Measurements from ENCODE around the gene KDM4C.
A peak's percentile ranks its signal among the peaks of the same experiment; 100 is the strongest.
"Not testable (repeated sequence)": the region's sequence is repeated elsewhere in the genome, so short reads cannot be mapped to it uniquely, and the experiment has no call there.

The KDM4C gene

GRCh38 chr9:6757456-6758247 is at the start of gene KDM4C:
TSS of gene KDM4C (plus strand) at chr9:6757973. CDS start at chr9:6792989, 35,016 bp downstream.
- peak; percentile 93 for DNase-seq

GRCh38 chr9:6708732-6709131 is 49.0 kb upstream of the KDM4C start:
- no peak for DNase-seq

GRCh38 chr9:6711403-6711802 is 46.4 kb upstream of the KDM4C start:
- DNase-seq, result no peak

GRCh38 chr9:6712041-6712440 is 45.7 kb upstream of the KDM4C start:
- no peak for DNase-seq

GRCh38 chr9:6714176-6714575 is 43.6 kb upstream of the KDM4C start:
- no peak for DNase-seq

GRCh38 chr9:6715153-6715754 is 42.5 kb upstream of the KDM4C start:
- DNase-seq, result not testable (repeated sequence)

- DNase-seq, result peak; percentile 76
These were observed 41.8 kb upstream of the KDM4C start for GRCh38 chr9:6715755-6716643.

- no peak for DNase-seq
These were observed 41.0 kb upstream of the KDM4C start for GRCh38 chr9:6716766-6717165.

- no peak for DNase-seq
These were observed 33.8 kb upstream of the KDM4C start for GRCh38 chr9:6723881-6724420.

- DNase-seq, result no peak
These were observed 24.5 kb upstream of the KDM4C start for GRCh38 chr9:6733257-6733656.

GRCh38 chr9:6733831-6734230 is 23.9 kb upstream of the KDM4C start:
- no peak for DNase-seq

GRCh38 chr9:6735422-6735821 is 22.4 kb upstream of the KDM4C start:
- no peak for DNase-seq

- DNase-seq, result no peak
These were observed 18.6 kb upstream of the KDM4C start for GRCh38 chr9:6739218-6739617.

- not testable (repeated sequence) for DNase-seq
These were observed 8.9 kb upstream of the KDM4C start for GRCh38 chr9:6748861-6749260.

- not testable (repeated sequence) for DNase-seq
These were observed 2.9 kb upstream of the KDM4C start for GRCh38 chr9:6754861-6755260.

GRCh38 chr9:6757132-6757455 is 679 bp upstream of the KDM4C start:
- peak; percentile 78 for DNase-seq

- DNase-seq, result no peak
These were observed 400 bp downstream of the KDM4C start for GRCh38 chr9:6758248-6758497.

- DNase-seq, result peak; percentile 54
These were observed 868 bp downstream of the KDM4C start for GRCh38 chr9:6758498-6759184.

- DNase-seq, result peak; percentile 28
These were observed 1.6 kb downstream of the KDM4C start for GRCh38 chr9:6759185-6759977.

GRCh38 chr9:6761306-6761705 is 3.5 kb downstream of the KDM4C start:
- no peak for DNase-seq

- DNase-seq, result no peak
These were observed 5.5 kb downstream of the KDM4C start for GRCh38 chr9:6763244-6763643.

- DNase-seq, result no peak
These were observed 6.2 kb downstream of the KDM4C start for GRCh38 chr9:6764011-6764410.

Data from stimulated activated CD4-positive, alpha-beta T cell treated with anti-CD3 and anti-CD28 coated beads, Interleukin-4, amount 100 ng/mL, for 24 hours (primary cell).